Activated naive CD4-positive, alpha-beta T cell treated with anti-CD3 and anti-CD28 coated beads for 36 hours (primary cell): ENCODE measurements around the gene LPAR1. TPM values are rescaled to one million over a fixed set of nuclear protein-coding genes. Genes with fewer than 3 reads are reported as not detected.
"Not testable (repeated sequence)": the region's sequence is repeated elsewhere in the genome, so short reads cannot be mapped to it uniquely, and the experiment has no call there.

Experiments used
- CTCF ChIA-PET: fragments of 350-600 bp; sonication (Branson Sonifier 250); formaldehyde crosslinking; loops from one replicate; lab custom pipeline; 2021; ENCODE audit warnings: antibody characterized with exemption; lab: Charles Lee
- DNase-seq: peaks from one replicate; pipeline ENCODE4 v3.0.0-alpha.2; 2020
- H3K27ac Mint-ChIP-seq: one replicate; pipeline ENCODE4 v1.8.0; 2021; ENCODE audit warnings: mild to moderate bottlenecking, mixed read lengths
- H3K27me3 Mint-ChIP-seq: one replicate; pipeline ENCODE4 v1.8.0; 2021; ENCODE audit warnings: low read depth, mixed read lengths
- H3K36me3 Mint-ChIP-seq: one replicate; pipeline ENCODE4 v1.8.0; 2021; ENCODE audit warnings: low read depth, mixed read lengths
- H3K4me1 Mint-ChIP-seq: one replicate; pipeline ENCODE4 v1.8.0; 2021; ENCODE audit warnings: low read depth, mixed read lengths
- H3K4me3 Mint-ChIP-seq: one replicate; pipeline ENCODE4 v1.8.0; 2021; ENCODE audit warnings: mild to moderate bottlenecking, moderate library complexity, mixed read lengths
- H3K9me3 Mint-ChIP-seq: one replicate; pipeline ENCODE4 v1.8.0; 2021; ENCODE audit warnings: mixed read lengths
- intact Hi-C: fragments of 100-400 bp; cut with micrococcal nuclease; formaldehyde crosslinking; loops from one replicate; pipeline ENCODE4 v1.15.1; 2023
- total RNA-seq, 2 experiments: library from RNA; stranded (reverse); gene quantifications; one replicate each; pipeline ENCODE4 v1.2.3, GENCODE V29; 2021

The LPAR1 gene
- total RNA-seq, 2 experiments from 2014 or later, result not detected

DNA sequence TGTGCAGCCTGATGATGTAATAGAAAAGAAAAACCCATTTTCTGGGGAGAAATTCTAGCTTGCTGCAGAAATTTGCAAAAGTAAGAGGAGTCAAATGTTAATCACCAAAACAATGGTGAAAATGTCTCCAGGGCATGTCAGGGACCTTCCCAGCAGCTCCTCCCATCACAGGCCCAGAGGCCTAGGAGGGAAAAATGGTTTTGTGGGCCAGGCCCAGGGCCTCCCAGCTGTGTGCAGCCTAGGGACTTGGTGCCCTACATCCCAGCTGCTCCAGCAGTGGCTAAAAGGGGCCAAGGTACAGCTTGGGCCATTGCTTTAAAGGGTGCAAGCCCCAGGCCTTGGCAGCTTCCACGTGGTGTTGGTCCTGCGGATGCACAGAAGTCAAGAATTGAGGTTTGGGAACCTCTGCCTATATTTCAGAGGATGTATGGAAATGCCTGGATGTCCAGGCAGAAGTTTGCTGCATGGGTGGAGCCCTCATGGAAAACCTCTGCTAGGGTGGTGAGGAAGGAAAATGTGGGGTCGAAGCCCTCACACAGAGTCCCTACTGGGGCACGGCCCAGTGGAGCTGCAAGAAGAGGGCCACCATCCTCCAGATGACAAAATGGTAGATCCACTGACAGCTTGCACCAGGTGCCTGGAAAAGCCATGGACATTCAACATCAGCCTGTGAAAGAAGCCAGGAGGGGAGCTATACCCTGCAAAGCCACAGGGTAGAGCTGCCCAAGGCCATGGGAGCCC is 176.7 kb downstream of the LPAR1 start:
- DNase-seq, CTCF ChIA-PET, H3K4me3 Mint-ChIP-seq, H3K27me3 Mint-ChIP-seq, H3K27ac Mint-ChIP-seq, H3K4me1 Mint-ChIP-seq, H3K36me3 Mint-ChIP-seq, intact Hi-C loops: not testable (repeated sequence)
- H3K9me3 Mint-ChIP-seq, result peaks cover 19% of the 10 kb centered on the region

DNA sequence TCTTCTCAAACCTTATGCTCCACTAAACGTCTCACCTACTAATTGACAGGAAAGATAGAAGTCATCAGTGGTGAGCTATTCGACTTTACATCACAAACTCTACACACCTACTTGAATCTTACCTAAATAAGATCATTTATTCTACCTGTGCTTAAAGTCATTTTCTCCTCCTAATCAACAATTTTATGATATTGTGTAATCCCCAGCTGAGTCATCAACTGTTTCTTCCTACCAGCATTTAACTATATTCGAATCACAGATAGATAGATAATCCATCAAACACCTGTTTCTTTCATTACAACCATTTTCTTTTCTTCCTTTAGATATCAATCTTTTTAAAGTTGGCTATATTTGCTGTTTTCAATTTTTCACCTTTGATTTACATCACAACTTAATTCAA is 181.5 kb downstream of the LPAR1 start:
- H3K27ac Mint-ChIP-seq, result no peak overlapping the region
- intact Hi-C loops, result no loop called here

DNA sequence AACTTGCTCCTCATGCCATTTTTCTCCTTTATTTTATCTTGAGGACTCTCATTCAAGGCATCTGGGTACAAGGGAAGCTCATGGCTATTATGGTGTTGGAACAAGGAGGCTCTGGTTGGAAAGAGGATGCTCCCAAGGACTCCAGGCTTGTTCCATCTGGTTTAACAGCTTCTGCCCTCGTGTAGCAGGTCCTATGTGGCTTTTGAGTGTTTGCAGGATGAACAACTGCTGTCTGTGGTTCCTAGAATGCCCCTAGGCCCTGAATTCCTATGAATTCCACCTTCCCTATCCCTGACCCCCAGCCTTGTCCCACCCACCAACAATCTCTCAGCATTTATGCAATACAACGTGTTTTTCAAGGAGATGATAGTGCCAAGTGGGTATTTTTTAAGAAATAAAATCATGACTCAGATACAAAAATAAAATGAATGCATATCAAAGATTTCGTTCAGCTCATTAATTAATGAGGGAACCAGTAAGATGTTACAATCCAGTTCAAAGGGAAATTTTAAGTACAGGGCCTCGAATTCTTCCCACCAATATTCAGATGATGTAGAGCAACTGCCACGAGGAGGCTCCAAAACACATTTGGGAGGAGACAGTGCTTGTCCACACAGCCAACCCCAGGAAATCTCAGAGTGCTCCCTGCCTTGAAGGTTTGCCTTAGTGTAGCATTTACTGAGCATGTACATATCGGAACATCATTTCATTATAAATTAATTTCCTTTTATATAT is 187.7 kb downstream of the LPAR1 start:
- Mint-ChIP-seq H3K27ac (no peak overlapping the region), H3K4me1 (no peaks in the 10 kb centered on the region), H3K36me3 (no peaks in the 10 kb centered on the region), H3K4me3 (no peak overlapping the region), H3K9me3 (peaks cover 11% of the 10 kb centered on the region), H3K27me3 (no peaks in the 10 kb centered on the region)
- DNase-seq, result no peak
- intact Hi-C loops, result no loop called here
- CTCF ChIA-PET, result no interaction called here

More for the DNA sequence above, 181.5 kb downstream of the LPAR1 start:
- CTCF ChIA-PET, result no interaction called here
- Mint-ChIP-seq H3K27me3 (no peaks in the 10 kb centered on the region), H3K9me3 (peaks cover 20% of the 10 kb centered on the region), H3K4me3 (no peak overlapping the region), H3K36me3 (peaks cover 1% of the 10 kb centered on the region), H3K4me1 (no peaks in the 10 kb centered on the region)
- no peak for DNase-seq

DNA sequence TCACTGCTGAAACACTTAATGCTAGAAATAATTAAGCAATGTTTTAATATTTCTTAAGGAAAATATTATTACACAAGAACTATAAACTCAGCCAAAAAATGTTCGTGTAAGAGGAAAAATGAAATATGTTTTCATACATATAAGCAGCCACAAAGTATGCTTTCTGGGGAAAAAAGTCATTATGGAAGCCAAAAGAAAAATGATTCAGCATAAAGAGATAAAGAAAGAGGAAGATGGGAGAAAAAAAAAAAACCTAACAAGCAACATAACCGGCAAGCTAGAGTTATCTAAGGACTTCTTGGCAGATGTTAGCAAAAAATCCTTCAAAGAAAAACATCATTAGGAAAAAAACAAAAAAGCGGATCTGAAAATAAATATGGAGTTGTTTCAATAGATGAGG is 190.6 kb downstream of the LPAR1 start:
- no peaks in the 10 kb centered on the region for H3K36me3 Mint-ChIP-seq
- no peaks in the 10 kb centered on the region for H3K27me3 Mint-ChIP-seq
- intact Hi-C loops, result no loop called here
- no peak overlapping the region for H3K4me3 Mint-ChIP-seq
- H3K27ac Mint-ChIP-seq, result no peak overlapping the region
- no peaks in the 10 kb centered on the region for H3K4me1 Mint-ChIP-seq
- H3K9me3 Mint-ChIP-seq, result no peaks in the 10 kb centered on the region
- CTCF ChIA-PET, result no interaction called here
- no peak for DNase-seq

DNA sequence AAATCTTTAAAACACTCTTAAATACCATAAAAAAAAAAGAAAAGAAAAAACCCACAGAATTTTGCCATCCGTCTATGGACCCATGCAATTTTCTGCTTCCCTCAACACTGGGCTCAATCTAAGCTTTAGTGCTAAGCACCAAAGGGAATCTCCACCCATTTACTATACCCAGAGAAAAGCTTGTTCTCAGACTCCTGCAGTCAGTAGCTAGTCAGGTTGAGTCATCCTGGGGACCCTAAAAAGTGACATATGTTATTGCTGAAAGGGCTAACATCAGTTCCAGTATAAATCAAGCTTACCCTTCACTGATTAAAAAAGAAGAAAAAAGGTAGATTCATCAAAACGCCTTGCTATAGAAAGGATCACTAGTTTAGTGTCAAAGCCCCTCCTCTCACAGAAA is 192.1 kb downstream of the LPAR1 start:
- no peaks in the 10 kb centered on the region for H3K9me3 Mint-ChIP-seq

DNA sequence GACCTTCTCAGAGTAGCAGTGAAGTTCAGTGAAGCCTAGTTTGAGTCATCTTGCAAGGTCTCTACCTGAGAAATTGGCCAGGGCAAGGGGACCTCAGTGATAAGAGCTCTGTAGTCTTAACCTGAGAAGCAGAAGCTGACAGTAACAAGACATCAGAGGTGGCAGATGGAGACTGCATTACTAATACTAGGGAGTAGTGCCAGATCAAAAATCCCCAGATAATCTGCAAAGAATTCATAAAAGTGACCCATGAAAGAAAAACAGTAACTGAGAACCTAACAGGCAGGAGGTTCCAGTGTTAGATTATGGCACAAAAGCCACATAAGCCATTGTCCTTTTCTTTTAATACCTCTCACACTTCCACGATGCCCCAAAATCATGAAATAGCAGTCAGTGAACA is 194.1 kb downstream of the LPAR1 start:
- Mint-ChIP-seq H3K4me1 (no peaks in the 10 kb centered on the region), H3K27me3 (no peaks in the 10 kb centered on the region), H3K9me3 (peaks cover 2% of the 10 kb centered on the region), H3K4me3 (no peak overlapping the region), H3K36me3 (no peaks in the 10 kb centered on the region), H3K27ac (no peak overlapping the region)
- no peak for DNase-seq
- CTCF ChIA-PET, result no interaction called here
- intact Hi-C loops, result no loop called here

More for the DNA sequence above, 192.1 kb downstream of the LPAR1 start:
- Mint-ChIP-seq H3K27ac (no peak overlapping the region), H3K36me3 (no peaks in the 10 kb centered on the region), H3K4me1 (no peaks in the 10 kb centered on the region), H3K27me3 (no peaks in the 10 kb centered on the region), H3K4me3 (no peak overlapping the region)
- intact Hi-C loops, result no loop called here
- CTCF ChIA-PET, result no interaction called here
- no peak for DNase-seq

DNA sequence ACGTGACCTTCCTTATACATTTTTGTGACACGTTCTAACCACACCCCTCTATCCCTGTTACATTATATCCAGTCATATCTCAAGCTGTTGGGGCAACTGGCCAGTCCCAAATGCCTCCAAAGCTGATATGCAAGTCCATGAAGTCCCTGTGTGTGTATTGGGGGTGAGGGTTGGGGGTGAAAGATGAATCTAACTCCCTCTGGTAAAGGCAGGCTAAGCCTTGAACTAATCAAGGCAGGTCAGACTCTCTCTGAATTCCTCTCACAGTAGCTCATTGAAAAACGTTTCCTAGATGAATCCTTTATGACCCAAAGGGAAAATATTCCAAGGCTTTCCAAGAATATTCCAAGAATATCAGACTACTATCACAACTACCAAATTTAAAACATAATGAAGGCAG is 195.3 kb downstream of the LPAR1 start:
- no peaks in the 10 kb centered on the region for H3K4me1 Mint-ChIP-seq

DNA sequence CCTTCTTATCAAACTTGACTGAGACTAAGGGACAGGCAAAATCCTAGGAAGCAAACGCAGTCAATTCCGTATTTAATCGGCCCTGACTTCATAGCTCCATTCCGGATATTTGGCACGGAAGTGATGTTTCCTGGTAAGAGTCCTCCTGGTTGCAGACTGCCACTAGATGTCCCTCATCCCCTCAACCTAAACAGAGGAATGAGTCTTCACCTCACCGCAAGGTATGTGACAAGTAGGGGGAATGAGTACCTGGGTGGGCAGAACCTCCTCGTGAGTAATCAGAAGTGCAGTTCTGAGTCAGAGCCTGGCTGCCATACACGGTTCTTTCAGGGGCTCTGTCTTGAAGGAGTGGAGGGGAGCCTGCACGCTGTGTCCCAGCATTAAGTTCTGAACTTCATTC is 196.1 kb downstream of the LPAR1 start:
- DNase-seq, result no peak
- Mint-ChIP-seq H3K27ac (no peak overlapping the region), H3K9me3 (peaks cover 2% of the 10 kb centered on the region), H3K36me3 (no peaks in the 10 kb centered on the region), H3K27me3 (no peaks in the 10 kb centered on the region), H3K4me1 (no peaks in the 10 kb centered on the region), H3K4me3 (no peak overlapping the region)
- intact Hi-C loops, result no loop called here
- CTCF ChIA-PET, result no interaction called here

More for the DNA sequence above, 195.3 kb downstream of the LPAR1 start:
- CTCF ChIA-PET, result no interaction called here
- intact Hi-C loops, result no loop called here
- peaks cover 2% of the 10 kb centered on the region for H3K9me3 Mint-ChIP-seq
- no peak overlapping the region for H3K4me3 Mint-ChIP-seq
- H3K36me3 Mint-ChIP-seq, result no peaks in the 10 kb centered on the region
- no peaks in the 10 kb centered on the region for H3K27me3 Mint-ChIP-seq
- no peak overlapping the region for H3K27ac Mint-ChIP-seq
- DNase-seq, result no peak

DNA sequence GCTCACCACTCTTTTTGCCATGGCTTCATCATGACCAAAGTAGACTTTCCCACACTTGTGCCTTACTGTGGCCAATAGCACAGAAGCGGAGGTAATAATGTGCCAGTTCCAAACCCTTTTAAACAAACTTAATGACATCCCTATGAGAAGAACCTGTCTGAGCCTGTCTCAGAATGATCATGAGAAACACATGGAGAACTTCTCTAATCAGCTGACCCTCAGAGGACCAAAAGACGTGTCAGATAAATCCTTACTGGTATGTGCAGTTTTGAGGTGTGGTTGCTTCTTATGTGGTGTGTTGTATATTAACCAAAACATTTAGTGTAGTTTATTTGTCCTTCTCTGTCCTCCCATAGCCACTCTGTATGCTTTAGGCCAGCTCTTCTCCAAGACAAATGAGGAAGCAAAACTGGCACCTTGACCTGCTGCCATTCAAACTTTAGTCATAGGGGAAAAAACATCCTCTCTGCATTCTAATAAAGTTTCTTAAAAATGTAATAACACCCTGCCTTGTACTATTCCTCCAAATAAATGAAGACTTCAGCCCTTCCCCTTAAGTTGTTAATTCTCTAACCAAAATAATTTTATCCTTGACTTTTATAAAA is 200.8 kb downstream of the LPAR1 start:
- intact Hi-C loops, result no loop called here
- Mint-ChIP-seq H3K4me1 (no peaks in the 10 kb centered on the region), H3K27me3 (no peaks in the 10 kb centered on the region), H3K27ac (no peak overlapping the region), H3K4me3 (no peak overlapping the region), H3K9me3 (peaks cover 4% of the 10 kb centered on the region), H3K36me3 (no peaks in the 10 kb centered on the region)
- CTCF ChIA-PET, result no interaction called here
- no peak for DNase-seq

DNA sequence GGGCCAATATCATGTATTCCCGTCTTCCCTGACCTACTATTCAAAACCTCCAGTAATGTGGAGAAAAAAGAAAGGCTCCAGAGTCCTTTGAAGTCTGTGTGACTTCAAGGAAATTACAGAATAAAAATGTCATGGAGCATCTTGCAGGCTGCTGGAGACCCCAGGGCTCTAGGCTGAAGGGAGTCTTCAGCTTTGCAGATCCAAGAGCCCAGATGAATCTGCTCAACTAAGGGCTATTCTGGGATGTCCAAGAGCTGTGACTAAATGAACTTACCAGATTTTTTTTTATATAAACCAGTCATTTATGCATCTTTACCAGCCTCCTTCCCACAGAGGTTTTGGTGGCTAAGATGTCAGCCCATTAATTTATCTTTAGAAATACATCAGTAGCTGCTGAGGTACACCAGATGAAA is 202.4 kb downstream of the LPAR1 start:
- Mint-ChIP-seq H3K36me3 (no peaks in the 10 kb centered on the region), H3K27me3 (no peaks in the 10 kb centered on the region), H3K4me3 (no peak overlapping the region), H3K4me1 (no peaks in the 10 kb centered on the region), H3K9me3 (peaks cover 2% of the 10 kb centered on the region), H3K27ac (no peak overlapping the region)
- CTCF ChIA-PET, result interaction anchor here (0.6 kb wide), 1 partner anchor 158 kb away, joined by 3 read pairs; no protein-coding TSS in a partner anchor
- no peak for DNase-seq
- intact Hi-C loops, result no loop called here

DNA sequence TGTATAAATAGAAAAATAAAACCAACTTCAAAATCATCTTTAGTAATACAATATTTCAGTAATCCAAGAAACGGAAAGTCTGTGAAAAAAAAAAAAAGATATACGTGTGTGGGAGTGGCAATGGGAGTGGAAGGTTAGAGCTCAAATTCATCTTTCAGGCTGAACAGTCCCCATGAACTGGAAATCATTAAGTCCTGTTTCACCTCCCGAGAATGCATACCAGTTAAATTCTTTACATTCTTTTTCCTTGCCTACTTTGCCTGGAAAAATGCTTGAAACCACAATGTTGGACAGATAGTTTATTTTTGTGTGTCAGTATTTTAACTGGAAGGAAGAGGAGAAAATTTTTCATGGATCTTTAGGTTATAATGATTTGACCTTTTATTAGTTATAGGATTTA is 202.9 kb downstream of the LPAR1 start:
- no peaks in the 10 kb centered on the region for H3K4me1 Mint-ChIP-seq
- no peaks in the 10 kb centered on the region for H3K27me3 Mint-ChIP-seq
- no peak overlapping the region for H3K4me3 Mint-ChIP-seq
- DNase-seq, result no peak
- no peak overlapping the region for H3K27ac Mint-ChIP-seq
- CTCF ChIA-PET, result interaction anchor here (0.6 kb wide), 1 partner anchor 159 kb away, joined by 3 read pairs; no protein-coding TSS in a partner anchor
- peaks cover 2% of the 10 kb centered on the region for H3K9me3 Mint-ChIP-seq
- intact Hi-C loops, result no loop called here
- H3K36me3 Mint-ChIP-seq, result no peaks in the 10 kb centered on the region

DNA sequence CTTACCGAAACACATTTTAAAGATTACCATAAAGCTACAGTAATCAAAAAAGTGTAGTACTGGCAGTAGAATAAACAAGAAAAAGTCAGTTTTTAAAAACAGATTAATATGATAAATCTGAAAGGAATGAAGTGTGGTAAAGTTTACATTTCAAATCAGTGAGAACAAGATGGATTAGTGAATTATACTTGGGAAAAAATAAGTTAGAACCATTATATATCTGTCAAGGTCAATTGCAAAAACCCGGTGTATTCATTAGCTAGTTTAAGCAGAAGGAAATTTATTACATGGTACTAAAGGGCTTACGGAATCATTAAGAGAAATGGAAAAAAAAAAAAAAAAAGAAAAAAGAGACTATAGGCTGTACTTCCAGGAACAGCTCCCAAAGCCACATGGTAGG is 205.3 kb downstream of the LPAR1 start:
- H3K4me1 Mint-ChIP-seq, result no peaks in the 10 kb centered on the region
- CTCF ChIA-PET, result no interaction called here
- H3K36me3 Mint-ChIP-seq, result no peaks in the 10 kb centered on the region
- no peak overlapping the region for H3K27ac Mint-ChIP-seq
- H3K27me3 Mint-ChIP-seq, result no peaks in the 10 kb centered on the region
- DNase-seq, result no peak
- H3K9me3 Mint-ChIP-seq, result peaks cover 2% of the 10 kb centered on the region
- no peak overlapping the region for H3K4me3 Mint-ChIP-seq
- intact Hi-C loops, result no loop called here
